DOHH2 (cell line): ENCODE measurements around the gene KRTAP22-1.

Source experiments
- CTCF ChIP-seq: fragments of 200-600 bp; sonication (generic); IDR thresholded peaks from one replicate; pipeline ENCODE4 v1.5.1; 2014; ENCODE audit warnings: antibody characterized with exemption, mild to moderate bottlenecking, low read depth, low read length; ENCODE audit not compliant: poor library complexity, severe bottlenecking
- EZH2phosphoT487 ChIP-seq: fragments of 200-600 bp; sonication (generic); IDR thresholded peaks from 2 replicates; pipeline ENCODE4 v1.6.1; 2017; ENCODE audit warnings: borderline replicate concordance, mild to moderate bottlenecking, antibody characterized with exemption, low read length, moderate library complexity, mixed read lengths

- TF ChIP-seq CTCF: no peak
- no peak for TF ChIP-seq EZH2phosphoT487
These were observed 10.6 kb upstream of the KRTAP22-1 start, which contains the start of gene KRTAP22-2 for GRCh38 chr21:30590297-30590696.
